HG03439 (cell line): ENCODE results near the gene TSPAN33.
"Not testable (repeated sequence)": the region's sequence is repeated elsewhere in the genome, so short reads cannot be mapped to it uniquely, and the experiment has no call there.

ENCODE experiments used
- ATAC-seq: cut with Tn5 transposase; IDR thresholded peaks from one replicate; pipeline ENCODE4 v1.9.1; 2021; ENCODE audit warnings: mild to moderate bottlenecking, moderate library complexity; ENCODE audit not compliant: unreplicated experiment

TSPAN33 gene

GRCh38 chr7:129205987-129206785 is 61.7 kb downstream of the TSPAN33 start:
- ATAC-seq = no peak

- ATAC-seq = no peak
Measured at GRCh38 chr7:129208667-129209066, 64.2 kb downstream of the TSPAN33 start.

- no peak for ATAC-seq
Measured at GRCh38 chr7:129209067-129209926, 64.8 kb downstream of the TSPAN33 start.

DNA sequence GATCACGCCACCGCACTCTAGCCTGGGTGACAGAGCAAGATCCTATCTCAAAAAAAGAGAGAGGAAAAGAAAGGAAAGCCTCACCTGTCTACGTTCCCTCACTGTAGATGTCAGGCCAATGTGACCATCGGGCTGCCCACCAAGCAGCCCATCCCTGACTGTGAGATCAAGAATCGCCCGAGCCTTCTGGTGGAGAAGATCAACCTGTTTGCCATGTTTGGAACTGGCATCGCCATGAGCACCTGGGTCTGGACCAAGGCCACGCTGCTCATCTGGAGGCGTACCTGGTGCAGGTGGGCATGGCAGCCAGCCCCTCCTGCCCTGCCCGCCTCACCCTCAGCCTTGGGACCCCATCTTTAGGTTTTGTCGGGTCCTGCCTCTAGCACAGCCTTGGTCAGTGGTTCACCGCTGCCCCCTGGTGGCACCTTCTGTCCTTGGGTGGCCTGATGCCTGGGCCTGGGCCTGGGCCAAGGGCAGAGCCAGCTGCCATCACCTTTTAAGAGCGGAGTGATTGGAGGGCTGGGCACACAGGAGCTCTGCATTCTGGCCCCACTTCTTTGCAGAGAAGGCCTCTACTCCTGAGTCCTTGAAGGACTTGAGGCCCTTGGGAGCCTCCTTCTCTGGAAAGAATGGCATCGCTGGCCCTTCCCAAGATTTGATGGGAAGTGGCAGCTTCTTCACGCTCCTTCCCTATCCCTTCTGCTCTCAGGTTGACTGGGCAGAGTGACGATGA is 65.9 kb downstream of the TSPAN33 start:
- no peak for ATAC-seq

GRCh38 chr7:129210989-129211312 is 66.4 kb downstream of the TSPAN33 start:
- no peak for ATAC-seq

GRCh38 chr7:129212126-129212525 is 67.6 kb downstream of the TSPAN33 start:
- no peak for ATAC-seq

GRCh38 chr7:129212596-129212995 is 68.1 kb downstream of the TSPAN33 start:
- no peak for ATAC-seq

GRCh38 chr7:129213828-129214227 is 69.3 kb downstream of the TSPAN33 start:
- ATAC-seq = no peak

DNA sequence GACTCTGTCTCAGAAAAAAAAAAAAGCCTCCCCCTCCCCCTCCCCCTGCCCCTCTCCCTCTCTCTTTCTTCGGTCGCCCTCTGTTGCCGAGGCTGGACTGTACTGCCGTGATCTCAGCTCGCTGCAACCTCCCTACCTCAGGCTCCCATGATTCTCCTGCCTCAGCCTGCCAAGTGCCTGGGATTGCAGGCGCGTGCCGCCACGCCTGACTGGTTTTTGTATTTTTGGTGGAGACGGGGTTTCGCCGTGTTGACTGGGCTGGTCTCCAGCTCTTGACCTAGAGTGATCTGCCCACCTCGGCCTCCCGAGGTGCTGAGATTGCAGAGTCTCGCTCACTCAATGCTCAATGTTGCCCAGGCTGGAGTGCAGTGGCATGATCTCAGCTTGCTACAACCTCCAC is 71.2 kb downstream of the TSPAN33 start:
- not testable (repeated sequence) for ATAC-seq

GRCh38 chr7:129216101-129216715 is 71.7 kb downstream of the TSPAN33 start:
- not testable (repeated sequence) for ATAC-seq

- not testable (repeated sequence) for ATAC-seq
Measured at GRCh38 chr7:129216821-129217416, 72.4 kb downstream of the TSPAN33 start.

- peak; percentile 59 for ATAC-seq
Measured at GRCh38 chr7:129218514-129219062, 74.1 kb downstream of the TSPAN33 start.

DNA sequence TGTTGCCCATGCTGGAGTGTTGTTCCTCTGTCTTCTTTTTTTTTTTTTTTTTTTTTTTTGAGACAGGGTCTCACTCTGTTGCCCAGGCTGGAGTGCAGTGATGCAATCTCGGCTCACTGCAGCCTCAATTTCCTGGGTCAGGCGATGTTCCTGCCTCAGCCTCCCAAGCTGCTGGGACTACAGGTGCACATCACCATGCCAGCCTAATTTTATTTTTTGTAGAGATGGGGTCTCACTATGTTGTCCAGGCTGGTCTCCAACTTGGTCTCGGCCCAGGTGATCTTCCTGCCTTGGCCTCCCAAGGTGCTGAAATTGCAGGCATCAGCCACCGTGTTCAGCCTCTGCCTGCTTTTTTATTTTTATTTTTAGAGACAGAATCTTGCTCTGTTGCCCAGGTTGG is 74.7 kb downstream of the TSPAN33 start:
- not testable (repeated sequence) for ATAC-seq
